HG03045 (cell line): ENCODE data around the gene MSI2.

Source experiments
- ATAC-seq: cut with Tn5 transposase; IDR thresholded peaks from one replicate; pipeline ENCODE4 v1.9.1; 2021; ENCODE audit warnings: mild to moderate bottlenecking, moderate library complexity; ENCODE audit not compliant: unreplicated experiment

The MSI2 gene

DNA sequence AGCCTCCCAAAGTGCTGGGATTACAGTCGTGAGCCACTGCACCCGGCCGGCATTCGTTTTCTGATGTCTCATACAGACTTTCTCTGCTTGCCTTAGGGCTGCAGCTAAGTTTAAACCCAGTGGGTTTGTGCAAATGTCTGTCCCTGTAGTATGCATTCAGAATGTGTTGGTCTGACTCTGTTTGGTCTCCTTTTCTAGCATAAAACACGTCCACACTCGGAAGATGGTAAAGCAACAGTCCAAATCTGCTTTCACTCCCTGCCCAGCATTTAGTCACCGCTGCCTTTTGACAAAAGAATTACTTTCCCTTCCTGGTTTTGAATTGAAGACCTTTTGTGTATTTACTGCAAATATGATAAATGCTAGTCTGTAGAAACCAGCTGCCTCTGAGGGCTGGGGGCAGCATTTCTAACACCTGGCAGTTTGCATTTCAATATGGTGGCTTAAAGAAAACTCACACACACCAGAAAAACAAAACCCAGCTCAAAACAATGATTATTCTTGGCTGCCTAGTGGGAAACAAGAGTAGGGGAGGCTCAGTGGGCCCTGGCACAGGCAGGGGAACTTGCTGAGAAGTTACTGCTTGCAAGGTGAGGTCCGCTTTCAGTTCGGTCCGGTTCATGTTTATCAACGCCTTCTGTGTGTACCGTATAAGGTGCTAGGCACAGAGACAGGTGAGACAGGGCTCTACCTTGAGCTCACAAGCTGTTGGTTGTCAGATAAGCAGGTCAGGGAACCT, 56.9 kb downstream of the MSI2 start:
- no peak for ATAC-seq

- ATAC-seq: no peak
Measured at GRCh38 chr17:57315061-57316015, 59.0 kb downstream of the MSI2 start.

- no peak for ATAC-seq
Measured at GRCh38 chr17:57316361-57316760, 60.0 kb downstream of the MSI2 start.

GRCh38 chr17:57317079-57317478, 60.8 kb downstream of the MSI2 start:
- no peak for ATAC-seq

- no peak for ATAC-seq
Measured at GRCh38 chr17:57318913-57319312, 62.6 kb downstream of the MSI2 start.

DNA sequence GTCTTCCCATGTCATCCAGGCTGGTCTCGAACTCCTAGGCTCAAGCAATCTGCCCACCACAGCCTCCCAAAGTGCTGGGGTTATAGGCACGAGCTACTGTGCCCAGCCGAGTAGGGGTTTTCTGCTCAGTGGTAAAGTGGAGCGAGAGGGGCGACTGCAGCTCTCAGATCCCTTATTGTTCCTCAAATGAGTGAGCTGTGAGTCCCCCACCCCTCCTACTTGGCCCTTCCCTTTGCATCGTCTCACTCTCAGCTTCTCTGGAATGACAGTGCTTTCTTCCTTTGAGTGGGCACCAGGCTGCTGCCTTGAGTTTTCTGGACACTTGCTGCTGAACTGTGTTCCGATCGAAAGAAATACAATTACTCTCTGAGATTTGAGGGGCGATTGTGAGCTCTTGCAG, 63.5 kb downstream of the MSI2 start:
- no peak for ATAC-seq

DNA sequence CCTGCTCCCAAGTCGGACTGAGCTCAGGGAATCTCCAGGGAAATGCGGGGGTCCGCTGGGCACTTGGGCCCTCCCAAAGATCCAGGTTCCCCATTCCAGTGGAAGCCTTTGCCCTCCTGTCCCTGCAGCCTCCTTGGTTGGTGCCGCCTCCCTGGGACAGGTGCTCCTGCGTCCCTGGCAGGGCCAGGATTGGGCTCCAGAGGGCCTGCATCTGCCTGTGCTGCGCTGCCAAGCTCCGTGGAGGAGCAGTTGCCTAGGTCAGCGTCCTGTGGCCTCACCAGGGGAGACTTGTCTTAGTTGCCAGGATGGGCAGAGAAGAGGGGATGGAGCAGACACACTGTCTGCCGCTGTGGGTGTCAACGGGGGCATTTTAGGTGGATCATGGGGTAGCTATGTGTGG, 67.1 kb downstream of the MSI2 start:
- ATAC-seq: no peak

DNA sequence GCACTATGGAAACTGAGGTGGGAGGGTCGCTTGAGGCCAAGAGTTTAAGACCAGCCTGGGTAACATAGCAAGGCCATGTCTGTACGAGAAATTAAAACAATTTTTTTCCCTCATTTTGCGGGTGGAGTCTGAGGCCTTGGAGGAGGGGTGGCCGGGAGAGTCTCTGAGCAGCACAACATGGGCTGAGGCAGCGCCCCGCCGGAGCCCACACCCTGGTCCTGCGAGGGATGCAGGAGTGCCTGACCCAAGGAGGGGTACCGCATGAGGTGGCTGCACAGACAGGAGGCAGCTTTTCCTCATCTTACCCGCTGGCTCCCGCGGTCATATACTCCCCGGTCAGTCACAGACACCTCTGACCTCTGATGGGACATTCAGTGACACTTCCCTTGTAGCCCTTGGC, 67.7 kb downstream of the MSI2 start:
- no peak for ATAC-seq

GRCh38 chr17:57324631-57325030, 68.3 kb downstream of the MSI2 start:
- ATAC-seq: no peak

GRCh38 chr17:57326336-57326735, 70.0 kb downstream of the MSI2 start:
- no peak for ATAC-seq

DNA sequence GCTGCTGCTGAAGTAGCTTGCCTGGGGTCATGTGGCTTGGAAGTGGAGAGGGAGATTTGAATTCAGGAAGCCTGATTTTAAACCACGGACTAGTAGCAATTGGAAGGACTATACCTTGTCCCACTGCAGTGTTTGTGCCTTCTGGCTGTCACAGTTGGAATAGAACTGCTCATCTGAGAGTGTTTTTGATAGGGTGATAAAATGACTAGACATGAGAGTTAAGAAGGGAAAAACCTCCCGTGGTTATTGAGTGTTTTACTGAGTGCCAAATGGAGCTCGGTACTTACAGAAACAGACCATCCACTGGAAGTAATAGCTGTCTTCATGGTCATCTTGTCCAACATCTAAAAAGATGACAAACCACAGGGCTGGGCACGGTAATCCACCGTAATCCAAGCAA, 70.4 kb downstream of the MSI2 start:
- no peak for ATAC-seq

- ATAC-seq: no peak
Measured at GRCh38 chr17:57327176-57327970, 71.0 kb downstream of the MSI2 start.

GRCh38 chr17:57328109-57328882, 72.0 kb downstream of the MSI2 start:
- ATAC-seq: no peak

- no peak for ATAC-seq
Measured at GRCh38 chr17:57329380-57330214, 73.3 kb downstream of the MSI2 start.

- ATAC-seq: no peak
Measured at GRCh38 chr17:57330587-57330986, 74.3 kb downstream of the MSI2 start.

DNA sequence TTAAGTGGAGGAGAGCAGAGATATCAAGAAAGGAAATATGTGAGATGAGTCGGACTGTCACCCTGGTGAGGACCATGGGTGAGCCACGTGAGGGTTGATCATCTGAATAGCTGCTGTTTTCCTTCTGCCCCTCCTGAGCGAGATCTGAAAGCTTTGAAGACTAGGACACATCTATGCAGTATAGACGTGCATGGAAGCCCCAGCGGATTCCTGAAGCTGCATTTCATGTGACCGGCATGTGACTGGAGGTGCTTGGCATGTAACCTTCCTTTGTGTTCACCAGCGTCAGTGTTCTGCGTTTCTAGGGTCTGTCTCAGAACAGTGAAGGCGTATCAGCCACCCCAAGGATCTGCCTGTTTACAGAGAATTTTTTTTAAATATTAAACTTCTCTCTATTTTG, 75.1 kb downstream of the MSI2 start:
- no peak for ATAC-seq

DNA sequence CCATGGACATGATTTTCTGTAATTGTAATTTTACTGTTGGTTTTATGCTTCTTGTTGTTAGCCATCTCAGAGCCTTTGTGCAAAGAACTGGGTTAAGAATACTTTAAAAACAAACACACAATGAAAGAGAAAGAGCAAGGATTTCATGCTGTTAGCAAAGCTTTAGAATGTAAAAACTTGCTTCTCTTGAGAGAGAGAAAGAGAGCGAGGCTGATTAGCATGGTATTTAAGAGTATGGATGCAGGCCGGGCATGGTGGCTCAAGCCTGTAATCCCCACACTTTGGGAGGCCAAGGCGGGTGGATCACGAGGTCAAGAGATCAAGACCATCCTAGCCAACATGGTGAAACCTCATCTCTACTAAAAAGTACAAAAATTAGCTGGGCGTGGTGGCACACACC, 76.2 kb downstream of the MSI2 start:
- no peak for ATAC-seq

DNA sequence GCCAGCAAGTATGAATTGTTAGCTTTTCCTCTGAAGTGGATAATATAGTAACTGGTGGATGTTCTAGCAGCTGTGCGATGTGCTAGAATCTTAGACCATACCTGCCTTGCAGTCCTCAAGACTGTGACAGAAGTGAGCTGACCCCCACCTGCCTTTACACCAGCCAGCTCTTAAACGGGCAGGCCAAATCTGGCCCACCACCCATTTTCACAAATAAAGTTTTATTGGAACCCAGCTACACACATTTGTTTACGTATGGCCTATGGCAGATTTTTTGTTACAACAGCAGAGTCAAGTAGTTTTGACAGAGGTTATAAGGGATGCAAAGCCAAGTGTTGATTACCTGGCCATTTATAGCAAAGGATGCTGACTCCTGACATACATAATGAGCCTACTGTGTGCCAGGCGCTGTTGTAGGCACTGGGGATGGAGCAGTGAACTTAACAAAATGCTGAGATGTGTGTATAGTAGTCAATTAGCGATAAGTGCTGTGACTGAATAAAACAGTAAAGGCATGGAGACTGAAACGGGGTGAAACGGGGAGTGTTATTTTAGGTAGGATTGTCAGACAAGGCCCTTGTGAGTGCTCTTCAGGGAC, 79.0 kb downstream of the MSI2 start:
- ATAC-seq: no peak

DNA sequence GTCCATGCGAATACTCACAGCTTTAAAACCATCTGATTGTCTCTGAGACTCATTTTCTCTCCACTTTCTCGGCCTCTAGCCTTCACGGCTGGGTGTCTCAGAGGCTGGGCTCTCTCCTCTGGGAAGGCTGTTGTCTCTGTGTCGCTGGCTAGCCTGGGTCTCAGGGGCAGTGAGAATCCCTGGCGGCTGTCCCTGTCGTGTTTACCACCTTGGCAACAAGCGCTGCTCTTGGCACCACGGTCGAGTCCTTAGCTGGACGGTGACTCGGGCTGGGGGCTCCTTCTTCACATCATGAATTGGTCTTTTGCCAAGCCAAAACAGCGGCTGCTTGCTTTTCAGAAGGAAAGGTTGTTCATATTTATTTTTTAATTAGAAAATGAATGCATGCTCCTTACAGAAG, 81.1 kb downstream of the MSI2 start:
- ATAC-seq: no peak
